Naive B cell (primary cell): ENCODE results near the gene RIPPLY3. TPM values are rescaled to one million over a fixed set of nuclear protein-coding genes. Genes with fewer than 3 reads are reported as not detected.
"Not testable (repeated sequence)": the region's sequence is repeated elsewhere in the genome, so short reads cannot be mapped to it uniquely, and the experiment has no call there.

Experiments used
- ATAC-seq, 2 donors: fragments of 150-1000 bp; cut with Tn5 transposase; 2 replicates each; pipeline ENCODE4 v1.10.0; 2021; ENCODE audit warnings: low read depth in 2 of 2, mild to moderate bottlenecking in 2 of 2, moderate library complexity in 2 of 2
- DNase-seq: peaks from one replicate; pipeline ENCODE4 v3.0.0; 2022
- H3K27ac Mint-ChIP-seq, 6 donors: one replicate each; pipeline ENCODE4 v1.8.0; 2020 to 2022; ENCODE audit warnings: mild to moderate bottlenecking in 6 of 6, mixed read lengths in 6 of 6, moderate library complexity in 5 of 6, inconsistent platforms in 2 of 6
- H3K27me3 Mint-ChIP-seq, 3 donors: one replicate each; pipeline ENCODE4 v1.8.0; 2021 to 2022; ENCODE audit warnings: mixed read lengths in 3 of 3, mild to moderate bottlenecking in 1 of 3
- H3K36me3 Mint-ChIP-seq, 2 donors: one replicate each; pipeline ENCODE4 v1.8.0; 2020 to 2022; ENCODE audit warnings: mixed read lengths in 2 of 2, inconsistent platforms in 1 of 2, mild to moderate bottlenecking in 1 of 2
- H3K4me1 Mint-ChIP-seq, 3 donors: one replicate each; pipeline ENCODE4 v1.8.0; 2020 to 2022; ENCODE audit warnings: mixed read lengths in 3 of 3, inconsistent platforms in 1 of 3, mild to moderate bottlenecking in 1 of 3, moderate library complexity in 1 of 3
- H3K4me3 Mint-ChIP-seq, 8 donors: one replicate each; pipeline ENCODE4 v1.8.0; 2020 to 2022; ENCODE audit warnings: mild to moderate bottlenecking in 8 of 8, mixed read lengths in 8 of 8, moderate library complexity in 8 of 8, inconsistent platforms in 2 of 8
- H3K9me3 Mint-ChIP-seq, 7 donors: one replicate each; pipeline ENCODE4 v1.8.0; 2020 to 2022; ENCODE audit warnings: mixed read lengths in 7 of 7, mild to moderate bottlenecking in 5 of 7, inconsistent platforms in 2 of 7, moderate library complexity in 1 of 7
- polyA plus RNA-seq, 6 donors: library from polyadenylated mRNA; unstranded; fragments of 300-500 nt; fragmentation: Illumina TruSeq; gene quantifications; one replicate each; pipeline ENCODE4 v1.2.3, GENCODE V29; 2021; ENCODE audit warnings: low read depth in 6 of 6

Gene RIPPLY3
- polyA plus RNA-seq, 6 donors from 2014 or later, result not detected

- ATAC-seq, H3K9me3 Mint-ChIP-seq, DNase-seq, H3K36me3 Mint-ChIP-seq, H3K4me1 Mint-ChIP-seq, H3K27me3 Mint-ChIP-seq: not testable (repeated sequence)
- Mint-ChIP-seq H3K27ac (peak overlapping the region; percentile 68 to 92 (median 85)), H3K4me3 (peak overlapping the region; percentile 66 to 91 (median 86))
Measured at GRCh38 chr21:36989199-36989698, 17.3 kb upstream of the RIPPLY3 start.

GRCh38 chr21:36989699-36990507 lies 16.6 kb upstream of the RIPPLY3 start:
- DNase-seq, result peak; percentile 87
- ATAC-seq, result peak; percentile 81 to 87
- H3K27ac Mint-ChIP-seq, result peak overlapping the region; percentile 83 to 92 (median 87)
- peaks cover 3 to 10% (median 3%) of the 10 kb centered on the region in 3 donors for H3K4me1 Mint-ChIP-seq
- peak overlapping the region; percentile 86 to 94 (median 91) for H3K4me3 Mint-ChIP-seq
- no peaks in the 10 kb centered on the region for H3K36me3 Mint-ChIP-seq
- H3K9me3 Mint-ChIP-seq, result peaks cover 0 to 1% (median 0%) of the 10 kb centered on the region in 7 donors
- no peaks in the 10 kb centered on the region for H3K27me3 Mint-ChIP-seq

GRCh38 chr21:36990508-36991205 lies 15.8 kb upstream of the RIPPLY3 start:
- DNase-seq (no peak), ATAC-seq (no peak)
- no peaks in the 10 kb centered on the region for H3K27me3 Mint-ChIP-seq
- no peaks in the 10 kb centered on the region for H3K36me3 Mint-ChIP-seq
- H3K27ac Mint-ChIP-seq, result peak overlapping the region in 5 of 6 donors; percentile 81 to 87 (median 84)
- peaks cover 3 to 10% (median 3%) of the 10 kb centered on the region in 3 donors for H3K4me1 Mint-ChIP-seq
- H3K9me3 Mint-ChIP-seq, result peaks cover 0 to 1% (median 0%) of the 10 kb centered on the region in 7 donors
- H3K4me3 Mint-ChIP-seq, result peak overlapping the region; percentile 86 to 94 (median 90)

GRCh38 chr21:36992671-36993070 lies 13.8 kb upstream of the RIPPLY3 start:
- Mint-ChIP-seq H3K4me1 (peaks cover 3 to 10% (median 3%) of the 10 kb centered on the region in 3 donors), H3K4me3 (no peak overlapping the region), H3K36me3 (no peaks in the 10 kb centered on the region), H3K9me3 (peaks cover 0 to 1% (median 0%) of the 10 kb centered on the region in 7 donors), H3K27ac (no peak overlapping the region), H3K27me3 (no peaks in the 10 kb centered on the region)
- DNase-seq (no peak), ATAC-seq (no peak)

- Mint-ChIP-seq H3K4me3 (peak overlapping the region in 5 of 8 donors; percentile 15 to 79 (median 39)), H3K36me3 (no peaks in the 10 kb centered on the region), H3K27me3 (no peaks in the 10 kb centered on the region), H3K4me1 (peaks cover 3 to 6% (median 3%) of the 10 kb centered on the region in 3 donors), H3K27ac (no peak overlapping the region), H3K9me3 (peaks cover 0 to 1% (median 0%) of the 10 kb centered on the region in 7 donors)
- ATAC-seq (no peak), DNase-seq (no peak)
Measured at GRCh38 chr21:36994501-36995158, 11.9 kb upstream of the RIPPLY3 start.

- not testable (repeated sequence) for H3K36me3 Mint-ChIP-seq, H3K9me3 Mint-ChIP-seq, H3K27ac Mint-ChIP-seq, ATAC-seq, DNase-seq, H3K27me3 Mint-ChIP-seq, H3K4me1 Mint-ChIP-seq
- H3K4me3 Mint-ChIP-seq, result peak overlapping the region in 1 of 8 donors; percentile 29
Measured at GRCh38 chr21:36995285-36995684, 11.2 kb upstream of the RIPPLY3 start.

GRCh38 chr21:36999131-36999898 lies 7.2 kb upstream of the RIPPLY3 start:
- no peaks in the 10 kb centered on the region for H3K36me3 Mint-ChIP-seq
- H3K9me3 Mint-ChIP-seq, result peaks cover 0 to 2% (median 0%) of the 10 kb centered on the region in 7 donors
- H3K27ac Mint-ChIP-seq, result peak overlapping the region in 2 of 6 donors; percentile 25 to 80
- ATAC-seq (no peak), DNase-seq (no peak)
- H3K27me3 Mint-ChIP-seq, result no peaks in the 10 kb centered on the region
- H3K4me3 Mint-ChIP-seq, result no peak overlapping the region
- peaks cover 0 to 6% (median 4%) of the 10 kb centered on the region in 3 donors for H3K4me1 Mint-ChIP-seq

GRCh38 chr21:37000381-37000780 lies 6.1 kb upstream of the RIPPLY3 start:
- no peaks in the 10 kb centered on the region for H3K36me3 Mint-ChIP-seq
- ATAC-seq (no peak), DNase-seq (no peak)
- no peak overlapping the region for H3K27ac Mint-ChIP-seq
- no peaks in the 10 kb centered on the region for H3K27me3 Mint-ChIP-seq
- H3K9me3 Mint-ChIP-seq, result peaks cover 0 to 2% (median 0%) of the 10 kb centered on the region in 7 donors
- peaks cover 0 to 4% (median 3%) of the 10 kb centered on the region in 3 donors for H3K4me1 Mint-ChIP-seq
- H3K4me3 Mint-ChIP-seq, result no peak overlapping the region

GRCh38 chr21:37001441-37001840 lies 5.1 kb upstream of the RIPPLY3 start:
- no peak overlapping the region for H3K4me3 Mint-ChIP-seq
- no peaks in the 10 kb centered on the region for H3K36me3 Mint-ChIP-seq
- no peak for DNase-seq

GRCh38 chr21:37002851-37003250 lies 3.7 kb upstream of the RIPPLY3 start:
- DNase-seq, H3K36me3 Mint-ChIP-seq, H3K9me3 Mint-ChIP-seq, H3K4me3 Mint-ChIP-seq, ATAC-seq: not testable (repeated sequence)
- Mint-ChIP-seq H3K27me3 (peaks cover 4 to 11% (median 9%) of the 10 kb centered on the region in 3 donors), H3K4me1 (peaks cover 0 to 11% (median 4%) of the 10 kb centered on the region in 3 donors), H3K27ac (peak overlapping the region in 1 of 6 donors; percentile 81)

More at GRCh38 chr21:37001441-37001840, 5.1 kb upstream of the RIPPLY3 start:
- ATAC-seq, result no peak
- Mint-ChIP-seq H3K9me3 (peaks cover 0 to 2% (median 0%) of the 10 kb centered on the region in 7 donors), H3K4me1 (peaks cover 0 to 4% (median 3%) of the 10 kb centered on the region in 3 donors), H3K27me3 (no peaks in the 10 kb centered on the region), H3K27ac (peak overlapping the region in 1 of 6 donors; percentile 30)

GRCh38 chr21:37003917-37004316 lies 2.6 kb upstream of the RIPPLY3 start:
- not testable (repeated sequence) for H3K36me3 Mint-ChIP-seq, DNase-seq, H3K9me3 Mint-ChIP-seq, H3K4me3 Mint-ChIP-seq, ATAC-seq, H3K27ac Mint-ChIP-seq
- Mint-ChIP-seq H3K4me1 (peaks cover 0 to 11% (median 4%) of the 10 kb centered on the region in 3 donors), H3K27me3 (peaks cover 7 to 20% (median 14%) of the 10 kb centered on the region in 3 donors)
